Measurements from ENCODE around the gene DNAH2.

Gene DNAH2

GRCh38 chr17:7716901-7717755 lies at the start of gene DNAH2:
DNAH2 (plus strand) TSS chr17:7717744; CDS start chr17:7719735, 1,991 bp downstream.
- peak; percentile 52 for DNase-seq

- no peak for DNase-seq
Observed at GRCh38 chr17:7668482-7668881, 49.1 kb upstream of the DNAH2 start.

GRCh38 chr17:7673239-7673638 lies 44.3 kb upstream of the DNAH2 start:
- peak; percentile 53 for DNase-seq

- DNase-seq: no peak
Observed at GRCh38 chr17:7674934-7675333, 42.6 kb upstream of the DNAH2 start.

- no peak for DNase-seq
Observed at GRCh38 chr17:7676533-7676932, 41.0 kb upstream of the DNAH2 start.

GRCh38 chr17:7677388-7678067 lies 40.0 kb upstream of the DNAH2 start:
- DNase-seq: no peak

- DNase-seq: no peak
Observed at GRCh38 chr17:7684851-7685532, 32.6 kb upstream of the DNAH2 start.

- DNase-seq: peak; percentile 97
Observed at GRCh38 chr17:7685533-7686221, 31.9 kb upstream of the DNAH2 start.

- peak; percentile 86 for DNase-seq
Observed at GRCh38 chr17:7686222-7687071, 31.1 kb upstream of the DNAH2 start.

GRCh38 chr17:7687072-7687907 lies 30.3 kb upstream of the DNAH2 start, which contains the start of gene TP53:
TP53 (minus strand) TSS chr17:7687490; CDS start chr17:7676594, 10,896 bp downstream.
- peak; percentile 88 for DNase-seq

- peak; percentile 98 for DNase-seq
Observed at GRCh38 chr17:7687908-7688807, 29.4 kb upstream of the DNAH2 start, which contains the start of gene WRAP53. WRAP53 (plus strand) TSS chr17:7688477; CDS start chr17:7688649, 172 bp downstream.

- no peak for DNase-seq
Observed at GRCh38 chr17:7688808-7689316, 28.7 kb upstream of the DNAH2 start.

- DNase-seq: no peak
Observed at GRCh38 chr17:7695586-7695985, 22.0 kb upstream of the DNAH2 start.

- DNase-seq: no peak
Observed at GRCh38 chr17:7697828-7698588, 19.5 kb upstream of the DNAH2 start.

GRCh38 chr17:7700510-7700909 lies 17.0 kb upstream of the DNAH2 start:
- no peak for DNase-seq

- no peak for DNase-seq
Observed at GRCh38 chr17:7701681-7702080, 15.9 kb upstream of the DNAH2 start.

GRCh38 chr17:7702776-7703175 lies 14.8 kb upstream of the DNAH2 start:
- no peak for DNase-seq
